Mesothelial cell of epicardium (in vitro differentiated cells): Measurements from ENCODE around the gene RNF19B. TPM values are rescaled to one million over a fixed set of nuclear protein-coding genes. Genes with fewer than 3 reads are reported as not detected.
A peak's percentile ranks its signal among the peaks of the same experiment; 100 is the strongest.

Source experiments
- DNase-seq, 2 experiments: peaks; one replicate each; pipeline ENCODE4 v3.0.0; 2021; ENCODE audit warnings: low spot score in 2 of 2; ENCODE audit not compliant: unreplicated experiment in 2 of 2
- H3K27ac Mint-ChIP-seq: 2 replicates; pipeline ENCODE4 v1.8.0; 2021; ENCODE audit warnings: mixed read lengths
- H3K27me3 Mint-ChIP-seq: 2 replicates; pipeline ENCODE4 v1.8.0; 2021; ENCODE audit warnings: low read depth, mixed read lengths
- H3K36me3 Mint-ChIP-seq: 2 replicates; pipeline ENCODE4 v1.8.0; 2021; ENCODE audit warnings: mixed read lengths
- H3K4me1 Mint-ChIP-seq: 2 replicates; pipeline ENCODE4 v1.8.0; 2021; ENCODE audit warnings: mixed read lengths
- H3K4me3 Mint-ChIP-seq: 2 replicates; pipeline ENCODE4 v1.8.0; 2021; ENCODE audit warnings: mild to moderate bottlenecking, moderate library complexity, mixed read lengths
- H3K9me3 Mint-ChIP-seq: 2 replicates; pipeline ENCODE4 v1.8.0; 2021; ENCODE audit warnings: mixed read lengths
- total RNA-seq: library from RNA; stranded (reverse); gene quantifications from 3 replicates; pipeline ENCODE4 v1.2.1, GENCODE V29; 2021
- TF ChIP-seq, protein P1 (sequence below): fragments of 200-600 bp; sonication (generic); IDR thresholded peaks from one replicate; pipeline ENCODE4 v1.5.0; 2021; ENCODE audit warnings: antibody characterized with exemption; ENCODE audit not compliant: unreplicated experiment

The RNF19B gene
- total RNA-seq, 1 donor from 2014 or later: 15.5 TPM

DNA sequence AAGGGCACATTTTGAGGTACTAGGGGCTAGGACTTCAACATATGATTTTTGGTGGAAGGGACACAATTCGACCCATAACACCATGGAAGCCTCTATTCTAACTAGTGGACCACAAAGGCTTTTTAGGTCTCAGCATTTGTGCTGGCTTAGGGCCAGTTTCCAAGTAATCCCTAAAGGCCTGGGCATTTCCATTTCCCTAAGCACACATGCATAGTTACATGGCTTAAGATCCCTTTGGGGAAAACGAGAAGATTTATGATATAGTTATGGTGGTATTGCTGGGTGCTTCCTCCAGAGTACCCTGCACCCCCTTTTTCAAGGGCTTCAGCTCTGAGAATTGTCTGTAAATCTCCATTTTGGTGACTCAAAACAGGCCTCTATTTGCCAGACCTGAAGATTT lies 35.2 kb downstream of the RNF19B start:
- Mint-ChIP-seq H3K36me3 (no peaks in the 10 kb centered on the region), H3K4me1 (peaks cover 33% of the 10 kb centered on the region), H3K9me3 (no peaks in the 10 kb centered on the region), H3K27ac (no peak overlapping the region), H3K4me3 (no peak overlapping the region), H3K27me3 (no peaks in the 10 kb centered on the region)
- TF ChIP-seq, protein P1, sequence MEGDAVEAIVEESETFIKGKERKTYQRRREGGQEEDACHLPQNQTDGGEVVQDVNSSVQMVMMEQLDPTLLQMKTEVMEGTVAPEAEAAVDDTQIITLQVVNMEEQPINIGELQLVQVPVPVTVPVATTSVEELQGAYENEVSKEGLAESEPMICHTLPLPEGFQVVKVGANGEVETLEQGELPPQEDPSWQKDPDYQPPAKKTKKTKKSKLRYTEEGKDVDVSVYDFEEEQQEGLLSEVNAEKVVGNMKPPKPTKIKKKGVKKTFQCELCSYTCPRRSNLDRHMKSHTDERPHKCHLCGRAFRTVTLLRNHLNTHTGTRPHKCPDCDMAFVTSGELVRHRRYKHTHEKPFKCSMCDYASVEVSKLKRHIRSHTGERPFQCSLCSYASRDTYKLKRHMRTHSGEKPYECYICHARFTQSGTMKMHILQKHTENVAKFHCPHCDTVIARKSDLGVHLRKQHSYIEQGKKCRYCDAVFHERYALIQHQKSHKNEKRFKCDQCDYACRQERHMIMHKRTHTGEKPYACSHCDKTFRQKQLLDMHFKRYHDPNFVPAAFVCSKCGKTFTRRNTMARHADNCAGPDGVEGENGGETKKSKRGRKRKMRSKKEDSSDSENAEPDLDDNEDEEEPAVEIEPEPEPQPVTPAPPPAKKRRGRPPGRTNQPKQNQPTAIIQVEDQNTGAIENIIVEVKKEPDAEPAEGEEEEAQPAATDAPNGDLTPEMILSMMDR: no peak
- no peak for DNase-seq

DNA sequence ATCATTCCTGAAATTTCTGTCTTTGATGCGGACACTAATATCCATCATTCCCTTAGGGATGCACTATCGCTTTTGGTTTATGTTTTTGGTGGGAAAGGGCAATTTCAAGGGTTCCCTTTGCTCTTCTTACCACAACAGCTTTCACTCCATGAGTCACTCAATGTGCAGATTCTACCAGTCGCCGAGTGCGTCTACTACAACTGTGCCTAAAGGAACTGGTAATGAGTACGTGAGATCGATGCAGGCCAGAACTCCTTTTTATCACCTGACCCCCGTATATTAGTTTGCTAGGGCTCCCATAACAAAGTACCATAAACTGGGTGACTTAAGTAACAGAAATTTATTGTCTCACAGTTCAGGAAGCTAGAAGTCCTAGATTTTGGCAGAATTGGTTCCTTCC lies 35.9 kb downstream of the RNF19B start:
- no peak overlapping the region for H3K4me3 Mint-ChIP-seq
- H3K27ac Mint-ChIP-seq: no peak overlapping the region
- no peak for DNase-seq
- no peaks in the 10 kb centered on the region for H3K9me3 Mint-ChIP-seq
- H3K36me3 Mint-ChIP-seq: no peaks in the 10 kb centered on the region
- TF ChIP-seq, protein P1: no peak
- peaks cover 31% of the 10 kb centered on the region for H3K4me1 Mint-ChIP-seq
- no peaks in the 10 kb centered on the region for H3K27me3 Mint-ChIP-seq

DNA sequence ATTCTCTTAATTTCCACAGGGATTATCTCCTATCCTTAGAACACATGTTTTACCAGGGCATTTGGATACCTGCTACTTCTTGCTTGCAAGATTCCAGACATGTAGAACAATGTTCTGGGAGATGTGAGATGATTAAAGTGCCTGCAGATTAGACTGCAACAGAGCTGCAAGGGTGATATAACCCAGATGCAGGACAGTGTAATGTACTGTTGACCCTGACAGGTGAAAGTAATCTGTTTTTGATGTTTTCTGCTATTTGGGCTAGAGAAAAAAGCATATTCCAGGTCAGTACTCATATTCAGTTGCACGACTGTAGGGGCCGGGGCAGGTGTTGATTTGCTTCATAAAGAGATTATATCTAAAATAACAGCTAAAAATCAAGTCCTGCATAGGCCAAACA lies 36.3 kb downstream of the RNF19B start:
- no peaks in the 10 kb centered on the region for H3K27me3 Mint-ChIP-seq

DNA sequence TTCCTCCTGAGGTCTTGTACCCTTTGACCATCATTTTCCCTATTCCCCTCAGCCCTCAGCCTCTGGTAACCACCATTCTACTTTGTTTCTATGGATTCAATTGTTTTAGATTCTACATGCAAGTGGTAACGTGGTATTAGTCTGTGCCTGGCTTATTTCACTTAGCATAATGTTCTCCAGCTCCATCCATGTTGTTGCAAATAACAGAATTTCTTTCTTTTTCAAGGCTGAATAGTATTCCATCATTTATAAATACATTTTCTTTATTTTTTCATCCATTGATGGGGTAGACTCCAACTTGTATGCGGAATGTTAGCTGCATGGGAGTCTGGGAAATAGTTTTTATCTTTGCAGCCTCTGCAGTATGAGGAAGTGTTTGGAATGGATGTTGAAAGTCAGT lies 37.2 kb downstream of the RNF19B start:
- Mint-ChIP-seq H3K27ac (no peak overlapping the region), H3K27me3 (no peaks in the 10 kb centered on the region), H3K4me1 (peaks cover 31% of the 10 kb centered on the region), H3K36me3 (no peaks in the 10 kb centered on the region), H3K4me3 (no peak overlapping the region), H3K9me3 (no peaks in the 10 kb centered on the region)
- no peak for DNase-seq
- TF ChIP-seq, protein P1: no peak

More for the DNA sequence above, 36.3 kb downstream of the RNF19B start:
- no peaks in the 10 kb centered on the region for H3K36me3 Mint-ChIP-seq
- TF ChIP-seq, protein P1: no peak
- no peaks in the 10 kb centered on the region for H3K9me3 Mint-ChIP-seq
- no peak overlapping the region for H3K27ac Mint-ChIP-seq
- no peak for DNase-seq
- peaks cover 31% of the 10 kb centered on the region for H3K4me1 Mint-ChIP-seq
- no peak overlapping the region for H3K4me3 Mint-ChIP-seq

DNA sequence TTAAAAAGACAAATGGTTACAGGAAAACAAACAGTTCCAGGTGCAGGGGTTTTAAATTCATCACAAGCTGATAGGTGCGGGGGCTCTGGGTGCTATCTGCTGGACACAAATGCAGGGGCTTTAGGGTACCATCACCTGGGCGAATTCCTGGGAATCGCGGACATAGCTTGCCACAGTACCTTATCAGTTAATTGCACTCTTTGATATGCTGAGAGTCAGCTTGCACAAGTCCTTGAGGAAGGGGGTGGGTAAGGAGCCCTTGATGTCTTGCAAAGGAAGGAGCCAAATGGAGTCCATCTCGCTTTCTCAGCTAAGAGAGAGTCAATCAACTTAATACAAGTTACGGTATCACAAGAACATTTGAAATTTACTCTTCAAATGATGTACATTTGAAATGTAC lies 38.0 kb downstream of the RNF19B start:
- Mint-ChIP-seq H3K4me1 (peaks cover 31% of the 10 kb centered on the region), H3K27ac (peak overlapping the region; percentile 21), H3K4me3 (peak overlapping the region; percentile 22), H3K27me3 (no peaks in the 10 kb centered on the region), H3K36me3 (no peaks in the 10 kb centered on the region), H3K9me3 (no peaks in the 10 kb centered on the region)
- TF ChIP-seq, protein P1: no peak
- DNase-seq: no peak
